HG03135 (cell line): Measurements from ENCODE around the gene GUCY1A2.

Experiments used
- ATAC-seq: cut with Tn5 transposase; IDR thresholded peaks from one replicate; pipeline ENCODE4 v1.9.1; 2021; ENCODE audit warnings: mild to moderate bottlenecking, moderate library complexity; ENCODE audit not compliant: unreplicated experiment

The GUCY1A2 gene

GRCh38 chr11:106999196-106999595, 19.1 kb downstream of the GUCY1A2 start:
- ATAC-seq, result no peak

DNA sequence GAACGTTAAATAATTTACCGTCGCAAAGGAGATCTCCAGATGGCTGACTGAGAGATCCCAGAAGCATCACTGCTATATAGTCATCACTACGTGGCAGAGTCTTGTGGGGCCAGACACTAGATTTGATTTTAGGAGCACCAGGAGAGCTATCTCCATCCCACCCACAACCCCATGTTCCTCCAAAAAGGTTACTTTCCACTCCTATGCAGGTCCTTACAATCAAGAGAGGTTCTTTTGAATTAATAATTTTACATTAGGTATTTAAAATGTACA, 19.4 kb downstream of the GUCY1A2 start:
- no peak for ATAC-seq

GRCh38 chr11:106998116-106998915, 20.0 kb downstream of the GUCY1A2 start:
- no peak for ATAC-seq

DNA sequence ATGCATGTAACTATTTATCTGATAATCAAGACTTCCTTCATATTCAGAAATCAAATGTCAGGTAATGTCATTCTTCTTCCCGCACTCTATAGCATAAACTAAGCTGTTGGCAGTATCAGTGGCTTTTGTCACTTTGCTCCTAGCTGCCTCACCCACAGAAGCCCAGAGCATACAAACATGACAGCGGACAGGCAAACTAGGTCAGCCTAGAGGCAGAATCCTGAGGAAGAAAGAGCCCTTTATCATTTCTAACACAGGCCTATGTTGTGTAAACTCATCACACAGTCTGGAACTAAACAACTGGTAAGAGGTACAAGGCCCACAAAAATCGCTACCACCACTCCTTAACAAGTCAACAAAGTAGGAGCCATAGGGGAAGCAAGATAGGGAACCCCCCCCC, 21.0 kb downstream of the GUCY1A2 start:
- no peak for ATAC-seq

GRCh38 chr11:106996691-106997090, 21.6 kb downstream of the GUCY1A2 start:
- no peak for ATAC-seq

- ATAC-seq, result no peak
Observed at GRCh38 chr11:106990331-106990730, 27.9 kb downstream of the GUCY1A2 start.

- ATAC-seq, result no peak
Observed at GRCh38 chr11:106989078-106989455, 29.2 kb downstream of the GUCY1A2 start.

DNA sequence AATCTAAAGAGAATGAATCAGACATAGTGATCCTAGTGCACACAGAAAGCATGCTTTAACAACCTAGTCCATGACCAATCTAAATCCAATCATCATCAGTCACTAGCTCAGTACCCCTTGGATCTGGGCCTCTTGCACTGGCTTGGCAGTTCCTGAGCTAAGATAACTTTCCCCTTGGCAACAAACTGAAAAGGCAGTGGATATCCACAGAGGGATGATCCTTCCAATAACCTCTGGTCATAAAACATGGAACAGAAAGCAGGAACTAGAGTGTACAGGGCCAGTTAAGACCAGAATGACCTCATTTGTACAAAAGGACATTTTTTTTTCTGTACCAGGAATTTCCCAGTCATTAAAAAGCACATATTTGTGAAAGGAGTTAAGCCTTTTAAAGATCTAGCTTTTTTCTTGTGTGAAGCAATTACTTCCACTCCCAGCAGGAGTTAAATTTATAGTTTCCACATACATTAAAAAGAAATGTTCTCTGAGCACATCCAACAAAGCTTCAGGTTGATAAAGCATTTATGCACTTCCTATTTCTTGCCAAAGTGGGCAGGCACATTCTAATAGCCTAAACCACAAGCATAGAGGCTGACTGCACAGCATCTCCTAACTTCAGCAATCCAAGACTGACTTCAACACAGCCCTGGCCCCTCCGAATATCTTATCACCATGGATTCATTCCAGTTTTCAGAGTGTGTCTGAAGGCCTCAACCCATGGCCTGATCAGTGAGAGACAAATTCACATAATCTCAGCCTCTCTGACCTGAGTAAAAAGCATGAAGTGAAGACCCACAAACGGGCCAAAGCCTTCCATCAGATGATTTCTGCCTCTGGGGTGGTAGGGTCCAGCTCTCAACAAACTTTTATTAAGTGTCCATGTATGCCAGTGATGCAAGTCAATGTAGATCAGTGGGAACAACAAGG, 29.9 kb downstream of the GUCY1A2 start:
- no peak for ATAC-seq

DNA sequence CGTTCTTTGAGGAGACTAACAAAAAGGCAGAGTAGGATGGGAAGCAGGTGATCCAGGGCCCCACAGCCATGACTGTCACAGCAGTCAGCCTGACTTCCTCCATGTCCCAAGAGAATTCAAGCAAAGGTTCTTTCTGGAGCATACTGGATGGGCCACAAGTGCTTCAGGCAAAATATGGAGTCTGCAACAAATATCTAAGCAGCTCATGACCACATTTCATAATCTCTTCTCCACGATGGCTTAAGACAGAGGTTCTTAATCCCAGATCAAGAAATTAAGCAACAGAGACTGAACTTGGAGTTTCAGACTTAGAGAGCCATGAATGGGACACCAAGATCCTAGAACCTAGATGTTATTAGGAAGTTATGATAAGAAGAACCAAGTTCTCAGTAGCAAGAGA, 31.6 kb downstream of the GUCY1A2 start:
- no peak for ATAC-seq

DNA sequence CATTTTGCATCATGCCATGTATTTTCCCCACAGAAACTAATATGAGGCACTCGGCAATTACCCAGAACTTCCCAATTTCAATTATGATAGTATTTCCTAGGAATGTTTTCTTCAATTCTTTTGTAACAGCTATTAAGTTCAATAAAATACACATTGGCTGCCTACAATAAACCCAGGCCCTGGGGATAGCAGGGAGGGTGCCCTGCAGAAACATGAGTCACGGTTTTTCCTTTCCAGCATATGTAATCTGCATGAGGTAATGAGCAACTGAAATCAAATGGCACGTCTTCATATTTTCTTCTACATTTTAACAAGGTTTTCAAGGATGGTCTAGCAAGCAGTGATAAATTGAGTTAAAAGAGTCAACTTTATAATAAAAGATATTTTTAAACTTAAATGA, 32.0 kb downstream of the GUCY1A2 start:
- ATAC-seq, result no peak

GRCh38 chr11:106983991-106984390, 34.3 kb downstream of the GUCY1A2 start:
- ATAC-seq, result no peak

DNA sequence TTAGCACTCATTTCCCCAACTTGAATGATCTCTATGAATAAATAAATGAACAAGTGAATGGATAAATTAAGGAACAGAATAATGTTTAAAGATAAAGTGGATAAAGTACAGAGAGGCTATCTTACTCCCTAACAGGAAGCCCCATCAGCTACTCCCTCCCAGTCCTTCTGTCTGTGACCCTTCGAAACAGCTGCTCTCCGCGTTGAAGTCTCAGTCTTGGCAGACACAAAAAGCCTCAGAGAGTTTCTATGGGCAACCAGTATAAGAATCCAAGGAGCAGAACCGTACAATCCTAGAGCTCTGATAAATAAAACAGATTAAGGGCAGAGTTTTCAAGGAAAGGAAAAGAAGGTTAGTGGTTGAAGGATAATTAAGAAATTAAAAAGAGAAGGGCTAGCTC, 35.0 kb downstream of the GUCY1A2 start:
- ATAC-seq, result no peak

DNA sequence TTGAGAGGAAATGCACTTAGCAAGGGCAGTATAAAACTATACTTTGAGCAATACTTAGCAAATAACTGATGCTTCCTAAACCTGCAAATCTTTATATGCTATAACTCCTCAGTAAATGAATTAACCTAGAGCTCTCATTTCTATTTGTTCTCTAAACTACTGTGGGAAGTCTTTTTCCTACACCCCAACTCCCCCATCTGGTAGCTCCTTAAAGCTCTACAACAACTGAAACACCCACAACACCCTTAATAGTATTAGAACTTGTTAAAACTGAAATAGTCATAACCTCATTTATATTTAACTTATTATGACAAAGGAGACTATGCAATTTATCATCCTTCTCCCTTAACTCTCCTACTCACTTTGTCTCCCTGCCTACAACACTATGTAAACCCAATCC, 43.4 kb downstream of the GUCY1A2 start:
- ATAC-seq, result no peak

DNA sequence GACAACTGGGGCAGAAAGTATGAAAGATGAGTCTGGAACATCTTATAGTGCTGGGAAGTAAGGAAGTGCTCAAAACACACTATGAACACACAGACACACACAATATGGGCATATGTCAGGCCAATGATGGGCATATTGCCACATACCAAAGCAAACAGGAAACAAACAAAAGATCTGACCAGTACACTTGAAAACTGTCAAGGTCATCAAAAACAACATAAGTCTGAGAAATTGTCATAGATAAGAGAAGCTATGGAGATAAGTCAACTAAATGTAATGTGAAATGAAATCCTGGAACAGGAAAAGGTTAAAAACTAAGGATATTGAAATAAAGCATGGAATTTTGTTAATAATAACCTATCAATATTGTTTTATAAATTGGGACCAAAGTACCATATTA, 46.4 kb downstream of the GUCY1A2 start:
- no peak for ATAC-seq

DNA sequence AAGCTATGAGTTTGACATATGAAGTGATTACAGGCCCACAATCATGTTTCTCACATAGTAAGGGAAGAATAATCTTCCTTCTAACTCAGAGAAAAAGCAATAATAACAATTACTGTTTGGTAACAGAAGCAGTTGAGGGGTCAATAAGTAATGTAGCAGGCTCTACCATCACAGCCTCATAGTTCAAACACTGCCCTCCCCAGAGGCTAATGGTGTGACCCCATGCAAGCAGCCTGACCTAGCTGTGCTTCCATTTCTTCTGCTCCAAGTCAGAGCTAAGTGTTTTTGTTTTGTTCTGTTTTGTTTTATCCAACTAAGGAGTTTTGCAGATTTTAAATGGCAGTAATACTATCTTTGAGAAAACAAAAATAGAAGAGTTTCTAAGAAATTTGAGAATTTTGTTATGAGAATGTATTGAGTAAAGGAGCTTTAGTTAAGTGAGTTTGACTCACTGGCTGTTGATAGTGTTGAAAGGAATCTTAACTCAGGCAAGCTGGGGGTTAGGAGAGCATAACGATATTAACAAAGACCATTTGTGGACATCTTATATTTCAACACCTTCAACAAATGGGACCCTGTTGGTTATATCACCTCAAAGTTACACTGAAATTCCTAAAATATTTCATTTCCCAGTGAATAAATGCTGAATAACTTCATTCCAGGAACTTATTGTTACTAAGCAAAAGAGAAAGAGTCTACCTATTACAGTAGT, 48.5 kb downstream of the GUCY1A2 start:
- no peak for ATAC-seq

- ATAC-seq, result no peak
Observed at GRCh38 chr11:106962995-106963394, 55.3 kb downstream of the GUCY1A2 start.

GRCh38 chr11:106961518-106961917, 56.8 kb downstream of the GUCY1A2 start:
- ATAC-seq, result no peak

- no peak for ATAC-seq
Observed at GRCh38 chr11:106961048-106961447, 57.2 kb downstream of the GUCY1A2 start.

GRCh38 chr11:106959800-106960199, 58.5 kb downstream of the GUCY1A2 start:
- ATAC-seq, result no peak

DNA sequence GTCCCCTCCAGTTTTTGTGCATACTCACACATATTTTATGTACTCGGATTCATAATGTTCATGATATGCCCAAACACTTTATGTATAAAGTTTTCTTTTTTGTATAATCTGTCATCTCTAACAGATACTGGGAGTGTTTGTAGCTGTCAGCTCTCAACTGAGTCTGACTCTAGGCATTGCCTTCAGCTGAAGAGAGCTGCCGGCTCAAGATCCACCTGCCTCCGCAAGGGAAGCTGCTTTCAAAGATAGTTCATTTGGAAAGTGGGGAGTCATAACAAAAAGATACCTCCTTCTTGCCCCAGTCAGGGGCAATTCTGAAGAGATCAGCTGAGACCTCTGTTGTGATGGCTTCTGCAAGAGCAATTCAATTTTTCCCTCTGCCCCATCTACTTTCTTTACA, 58.9 kb downstream of the GUCY1A2 start:
- no peak for ATAC-seq

DNA sequence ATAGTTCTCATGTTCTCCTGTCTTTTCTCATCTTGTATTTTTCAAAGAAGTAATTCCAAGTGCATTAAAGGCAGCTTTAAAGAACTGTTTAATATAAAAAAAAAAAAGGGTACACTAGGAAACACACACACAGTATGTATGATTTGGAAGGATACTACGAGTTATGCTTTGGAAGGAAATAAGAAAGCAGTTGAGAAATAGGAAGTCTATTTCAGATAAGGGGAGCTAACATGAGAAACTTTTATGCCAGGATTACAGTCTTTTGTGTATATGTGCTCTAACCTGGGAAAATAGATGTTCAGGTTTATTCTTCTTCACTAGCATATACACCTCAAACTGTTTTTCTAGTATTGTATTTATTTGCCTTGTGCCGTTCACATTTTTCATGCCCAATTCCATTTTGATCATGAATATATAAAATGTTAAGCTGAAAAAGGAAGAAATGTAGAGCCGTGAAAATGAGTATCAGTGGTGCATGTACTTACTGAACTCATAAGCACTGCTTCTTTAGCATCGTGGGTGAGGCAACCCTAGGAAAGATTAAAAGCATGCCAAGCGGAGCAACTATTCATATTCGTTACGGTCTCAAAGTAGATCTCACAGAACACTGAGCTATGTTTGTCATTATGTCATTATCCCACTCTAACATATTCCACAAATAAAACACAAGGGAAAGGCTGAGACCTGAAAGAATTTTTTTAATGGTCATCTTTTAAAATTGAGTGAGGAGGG, 59.6 kb downstream of the GUCY1A2 start:
- ATAC-seq, result no peak
